WTC11 (cell line): ENCODE measurements around the gene CCDC112. TPM values are rescaled to one million over a fixed set of nuclear protein-coding genes. Genes with fewer than 3 reads are reported as not detected.

Source experiments
- ATAC-seq: fragments of 200-7000 bp; cut with Tn5 transposase; 2 replicates; pipeline ENCODE4 v1.10.0; 2021; ENCODE audit warnings: mild to moderate bottlenecking, moderate library complexity
- CTCF ChIA-PET: fragments of 300-600 bp; sonication (Branson Sonifier 250); formaldehyde crosslinking; loops from one replicate; lab custom pipeline; 2021; ENCODE audit warnings: antibody characterized with exemption; lab: Charles Lee
- POLR2A ChIA-PET: fragments of 350-600 bp; sonication (Branson Sonifier 250); formaldehyde crosslinking; loops from one replicate; lab custom pipeline; 2021; ENCODE audit warnings: antibody characterized with exemption; lab: Charles Lee
- DNase-seq: peaks from one replicate; pipeline ENCODE4 v3.0.0; 2021; ENCODE audit warnings: low spot score
- H3K27ac Mint-ChIP-seq: 2 replicates; pipeline ENCODE4 v1.8.0; 2021; ENCODE audit warnings: mixed read lengths
- H3K27me3 Mint-ChIP-seq: 2 replicates; pipeline ENCODE4 v1.8.0; 2021; ENCODE audit warnings: low read depth, mild to moderate bottlenecking, moderate library complexity, mixed read lengths
- H3K36me3 Mint-ChIP-seq: 2 replicates; pipeline ENCODE4 v1.8.0; 2021; ENCODE audit warnings: mixed read lengths
- H3K4me1 Mint-ChIP-seq: 2 replicates; pipeline ENCODE4 v1.8.0; 2022; ENCODE audit warnings: mixed read lengths
- H3K4me3 Mint-ChIP-seq: 2 replicates; pipeline ENCODE4 v1.8.0; 2021; ENCODE audit warnings: mild to moderate bottlenecking, moderate library complexity, mixed read lengths
- H3K9me3 Mint-ChIP-seq: 2 replicates; pipeline ENCODE4 v1.8.0; 2021; ENCODE audit warnings: mixed read lengths
- CDX4 ChIP-seq: fragments of 250-450 bp; sonication (Bioruptor Pico); IDR thresholded peaks from 2 replicates; pipeline ENCODE4 v1.9.0; 2021; ENCODE audit warnings: moderate library complexity, mild to moderate bottlenecking, inconsistent platforms, borderline replicate concordance
- CTCF ChIP-seq: fragments of 200-600 bp; IDR thresholded peaks from 2 replicates; pipeline ENCODE4 v1.8.0; 2022; ENCODE audit warnings: antibody characterized with exemption
- E2F4 ChIP-seq: sonication (generic); formaldehyde crosslinking; IDR thresholded peaks from 2 replicates; pipeline ENCODE4 v1.8.1; 2022; ENCODE audit warnings: low read depth, mild to moderate bottlenecking, moderate library complexity, missing genetic modification reagents, borderline replicate concordance
- ESRRA ChIP-seq: sonication (generic); formaldehyde crosslinking; IDR thresholded peaks from 2 replicates; pipeline ENCODE4 v1.8.1; 2022; ENCODE audit warnings: mild to moderate bottlenecking, missing genetic modification reagents, borderline replicate concordance
- GABPB1 ChIP-seq: sonication (generic); formaldehyde crosslinking; IDR thresholded peaks from 2 replicates; pipeline ENCODE4 v1.8.1; 2023; ENCODE audit warnings: mild to moderate bottlenecking, missing genetic modification reagents
- GRHL2 ChIP-seq: fragments of 250-450 bp; sonication (Bioruptor Pico); IDR thresholded peaks from 2 replicates; pipeline ENCODE4 v1.8.0; 2022; ENCODE audit warnings: mild to moderate bottlenecking, moderate library complexity; ENCODE audit not compliant: insufficient replicate concordance, severe bottlenecking
- MXD4 ChIP-seq: fragments of 250-450 bp; sonication (Bioruptor Pico); IDR thresholded peaks from 2 replicates; pipeline ENCODE4 v1.8.0; 2021; ENCODE audit warnings: mild to moderate bottlenecking, moderate library complexity, borderline replicate concordance
- MYBL2 ChIP-seq: sonication (generic); formaldehyde crosslinking; IDR thresholded peaks from 2 replicates; pipeline ENCODE4 v1.8.1; 2023; ENCODE audit warnings: mild to moderate bottlenecking, moderate library complexity, missing genetic modification reagents
- NFYB ChIP-seq: sonication (generic); formaldehyde crosslinking; conservative IDR thresholded peaks from 2 replicates; pipeline ENCODE4 v1.8.0; 2022; ENCODE audit warnings: low read depth, missing genetic modification reagents
- RELA ChIP-seq: sonication (generic); formaldehyde crosslinking; IDR thresholded peaks from 2 replicates; pipeline ENCODE4 v1.8.1; 2022; ENCODE audit warnings: missing genetic modification reagents, mild to moderate bottlenecking, borderline replicate concordance
- ZNF425 ChIP-seq: fragments of 250-450 bp; sonication (Bioruptor Pico); conservative IDR thresholded peaks from 2 replicates; pipeline ENCODE4 v1.9.0; 2021; ENCODE audit warnings: mild to moderate bottlenecking
- total RNA-seq: library from RNA; stranded (reverse); gene quantifications from 3 replicates; pipeline ENCODE4 v1.2.3, GENCODE V29; 2021
- TF ChIP-seq, protein P1 (sequence below): sonication (generic); formaldehyde crosslinking; IDR thresholded peaks from 2 replicates; pipeline ENCODE4 v1.8.1; 2022; ENCODE audit warnings: missing genetic modification reagents, borderline replicate concordance
- TF ChIP-seq, protein P2 (sequence below): sonication (generic); formaldehyde crosslinking; IDR thresholded peaks from 2 replicates; pipeline ENCODE4 v1.8.1; 2022; ENCODE audit warnings: mild to moderate bottlenecking, missing genetic modification reagents, moderate library complexity, borderline replicate concordance
- TF ChIP-seq, protein P3 (sequence below): sonication (generic); formaldehyde crosslinking; conservative IDR thresholded peaks from 2 replicates; pipeline ENCODE4 v1.8.1; 2022; ENCODE audit warnings: mild to moderate bottlenecking, missing genetic modification reagents
- TF ChIP-seq, protein P4 (sequence below): sonication (generic); formaldehyde crosslinking; IDR thresholded peaks from 2 replicates; pipeline ENCODE4 v1.8.1; 2023; ENCODE audit warnings: mild to moderate bottlenecking, missing genetic modification reagents, moderate library complexity
- TF ChIP-seq, protein P5 (sequence below): fragments of 250-450 bp; sonication (Bioruptor Pico); IDR thresholded peaks from 2 replicates; pipeline ENCODE4 v1.8.0; 2021; ENCODE audit warnings: mild to moderate bottlenecking

CCDC112 gene
- total RNA-seq, 1 experiment from 2014 or later, result 12.2 TPM

DNA sequence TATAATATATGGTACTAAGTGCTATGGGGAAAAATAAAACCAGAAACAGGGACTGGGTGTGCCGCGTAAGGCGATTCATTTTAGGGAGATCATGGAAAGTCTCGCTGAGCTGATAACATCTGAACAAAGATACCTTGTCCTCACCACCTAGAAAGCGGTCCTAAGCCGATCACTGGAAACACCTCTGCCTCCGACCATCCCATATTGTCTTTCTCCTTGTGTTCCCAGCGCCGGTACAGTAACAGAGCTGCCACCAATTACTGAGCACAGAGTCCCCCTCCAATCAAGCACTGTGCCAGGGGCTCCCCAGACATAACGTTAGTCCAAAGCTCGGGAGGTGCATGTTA lies 704 bp downstream of the CCDC112 start (continued):
- no peak for TF ChIP-seq CTCF
- TF ChIP-seq ESRRA (CRISPR knock-in tag), result no peak

DNA sequence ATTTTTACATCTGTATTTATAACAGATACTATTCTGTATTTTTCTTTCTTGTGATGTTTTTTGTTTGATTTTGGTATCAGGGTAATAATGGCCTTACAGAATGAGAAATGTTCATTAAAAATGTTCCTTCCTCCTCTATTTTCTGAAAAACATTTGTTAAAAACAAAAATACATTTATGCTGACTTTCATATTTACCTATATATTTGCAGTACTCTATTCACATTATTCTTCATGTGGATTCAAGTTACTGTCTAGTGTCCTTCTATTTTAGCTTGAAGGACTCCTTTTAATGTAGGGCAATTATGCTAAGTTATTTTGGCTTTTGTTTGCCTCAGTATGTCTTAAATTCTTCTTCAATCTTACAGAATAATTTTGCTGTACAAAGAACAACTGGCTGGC lies 5.1 kb downstream of the CCDC112 start:
- H3K27me3 Mint-ChIP-seq, result no peaks in the 10 kb centered on the region
- ATAC-seq (no peak), DNase-seq (no peak)
- peaks cover 16% of the 10 kb centered on the region for H3K4me1 Mint-ChIP-seq
- H3K27ac Mint-ChIP-seq, result no peak overlapping the region
- H3K4me3 Mint-ChIP-seq, result no peak overlapping the region
- POLR2A ChIA-PET, result interaction anchor here (0.6 kb wide), 1 partner anchor 71 kb away, joined by 3 read pairs; no protein-coding TSS in a partner anchor
- peaks cover 12% of the 10 kb centered on the region for H3K9me3 Mint-ChIP-seq
- no peak for TF ChIP-seq GABPB1
- no peak for TF ChIP-seq GRHL2 (CRISPR knock-in tag)
- TF ChIP-seq, protein P1, sequence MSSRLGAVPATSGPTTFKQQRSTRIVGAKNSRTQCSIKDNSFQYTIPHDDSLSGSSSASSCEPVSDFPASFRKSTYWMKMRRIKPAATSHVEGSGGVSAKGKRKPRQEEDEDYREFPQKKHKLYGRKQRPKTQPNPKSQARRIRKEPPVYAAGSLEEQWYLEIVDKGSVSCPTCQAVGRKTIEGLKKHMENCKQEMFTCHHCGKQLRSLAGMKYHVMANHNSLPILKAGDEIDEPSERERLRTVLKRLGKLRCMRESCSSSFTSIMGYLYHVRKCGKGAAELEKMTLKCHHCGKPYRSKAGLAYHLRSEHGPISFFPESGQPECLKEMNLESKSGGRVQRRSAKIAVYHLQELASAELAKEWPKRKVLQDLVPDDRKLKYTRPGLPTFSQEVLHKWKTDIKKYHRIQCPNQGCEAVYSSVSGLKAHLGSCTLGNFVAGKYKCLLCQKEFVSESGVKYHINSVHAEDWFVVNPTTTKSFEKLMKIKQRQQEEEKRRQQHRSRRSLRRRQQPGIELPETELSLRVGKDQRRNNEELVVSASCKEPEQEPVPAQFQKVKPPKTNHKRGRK, result no peak
- TF ChIP-seq RELA (CRISPR knock-in tag), result no peak
- no peak for TF ChIP-seq ZNF425 (CRISPR knock-in tag)
- H3K36me3 Mint-ChIP-seq, result peaks cover 11% of the 10 kb centered on the region
- CTCF ChIA-PET, result no interaction called here

DNA sequence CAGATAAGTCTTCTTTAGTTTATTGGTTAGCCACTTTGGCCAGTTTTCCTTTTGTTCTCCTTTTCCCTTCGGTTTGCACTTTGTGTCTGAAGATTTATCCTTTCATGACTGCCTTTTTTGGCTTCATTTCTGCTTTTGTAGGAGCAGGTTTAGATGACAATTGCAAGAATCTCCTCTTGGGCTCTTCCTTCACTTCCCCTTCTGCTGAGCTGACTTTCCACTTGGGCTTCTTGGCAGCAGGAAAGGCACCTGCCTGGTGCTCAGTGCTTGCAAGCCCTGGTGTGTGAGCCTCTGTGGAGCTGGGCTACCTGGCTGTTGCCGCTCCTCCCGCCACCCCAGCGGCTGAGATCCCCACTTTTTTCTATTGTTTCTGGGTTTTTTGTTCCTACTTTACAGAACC lies 7.3 kb downstream of the CCDC112 start:
- H3K27me3 Mint-ChIP-seq, result no peaks in the 10 kb centered on the region
- peak; percentile 65 for ATAC-seq
- TF ChIP-seq NFYB (CRISPR knock-in tag), result no peak
- TF ChIP-seq, protein P2, sequence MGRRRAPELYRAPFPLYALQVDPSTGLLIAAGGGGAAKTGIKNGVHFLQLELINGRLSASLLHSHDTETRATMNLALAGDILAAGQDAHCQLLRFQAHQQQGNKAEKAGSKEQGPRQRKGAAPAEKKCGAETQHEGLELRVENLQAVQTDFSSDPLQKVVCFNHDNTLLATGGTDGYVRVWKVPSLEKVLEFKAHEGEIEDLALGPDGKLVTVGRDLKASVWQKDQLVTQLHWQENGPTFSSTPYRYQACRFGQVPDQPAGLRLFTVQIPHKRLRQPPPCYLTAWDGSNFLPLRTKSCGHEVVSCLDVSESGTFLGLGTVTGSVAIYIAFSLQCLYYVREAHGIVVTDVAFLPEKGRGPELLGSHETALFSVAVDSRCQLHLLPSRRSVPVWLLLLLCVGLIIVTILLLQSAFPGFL (CRISPR knock-in tag), result no peak
- TF ChIP-seq, protein P3, sequence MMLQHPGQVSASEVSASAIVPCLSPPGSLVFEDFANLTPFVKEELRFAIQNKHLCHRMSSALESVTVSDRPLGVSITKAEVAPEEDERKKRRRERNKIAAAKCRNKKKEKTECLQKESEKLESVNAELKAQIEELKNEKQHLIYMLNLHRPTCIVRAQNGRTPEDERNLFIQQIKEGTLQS, result no peak
- TF ChIP-seq, protein P4, sequence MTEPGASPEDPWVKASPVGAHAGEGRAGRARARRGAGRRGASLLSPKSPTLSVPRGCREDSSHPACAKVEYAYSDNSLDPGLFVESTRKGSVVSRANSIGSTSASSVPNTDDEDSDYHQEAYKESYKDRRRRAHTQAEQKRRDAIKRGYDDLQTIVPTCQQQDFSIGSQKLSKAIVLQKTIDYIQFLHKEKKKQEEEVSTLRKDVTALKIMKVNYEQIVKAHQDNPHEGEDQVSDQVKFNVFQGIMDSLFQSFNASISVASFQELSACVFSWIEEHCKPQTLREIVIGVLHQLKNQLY (CRISPR knock-in tag), result no peak
- no peak for TF ChIP-seq CDX4
- TF ChIP-seq, protein P5, sequence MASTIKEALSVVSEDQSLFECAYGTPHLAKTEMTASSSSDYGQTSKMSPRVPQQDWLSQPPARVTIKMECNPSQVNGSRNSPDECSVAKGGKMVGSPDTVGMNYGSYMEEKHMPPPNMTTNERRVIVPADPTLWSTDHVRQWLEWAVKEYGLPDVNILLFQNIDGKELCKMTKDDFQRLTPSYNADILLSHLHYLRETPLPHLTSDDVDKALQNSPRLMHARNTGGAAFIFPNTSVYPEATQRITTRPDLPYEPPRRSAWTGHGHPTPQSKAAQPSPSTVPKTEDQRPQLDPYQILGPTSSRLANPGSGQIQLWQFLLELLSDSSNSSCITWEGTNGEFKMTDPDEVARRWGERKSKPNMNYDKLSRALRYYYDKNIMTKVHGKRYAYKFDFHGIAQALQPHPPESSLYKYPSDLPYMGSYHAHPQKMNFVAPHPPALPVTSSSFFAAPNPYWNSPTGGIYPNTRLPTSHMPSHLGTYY (CRISPR knock-in tag), result no peak
- TF ChIP-seq MYBL2, result no peak
- no peak for TF ChIP-seq E2F4 (CRISPR knock-in tag)
- no peak for TF ChIP-seq MXD4 (CRISPR knock-in tag)
- TF ChIP-seq, all 79 proteins: peak for 0
- Mint-ChIP-seq H3K27ac (peak overlapping the region; percentile 11), H3K4me1 (peaks cover 12% of the 10 kb centered on the region), H3K4me3 (no peak overlapping the region), H3K36me3 (peaks cover 12% of the 10 kb centered on the region), H3K9me3 (peaks cover 12% of the 10 kb centered on the region)
- ChIA-PET CTCF (no interaction called here), POLR2A (no interaction called here)
- DNase-seq, result no peak
